Measurements from ENCODE around the gene ADAM22. TPM values are rescaled to one million over a fixed set of nuclear protein-coding genes. Genes with fewer than 3 reads are reported as not detected.
A peak's percentile ranks its signal among the peaks of the same experiment; 100 is the strongest.

Gene ADAM22
- total RNA-seq, 4 donors from 2014 or later = 3.6 to 8.6 (median 5.1) TPM

DNA sequence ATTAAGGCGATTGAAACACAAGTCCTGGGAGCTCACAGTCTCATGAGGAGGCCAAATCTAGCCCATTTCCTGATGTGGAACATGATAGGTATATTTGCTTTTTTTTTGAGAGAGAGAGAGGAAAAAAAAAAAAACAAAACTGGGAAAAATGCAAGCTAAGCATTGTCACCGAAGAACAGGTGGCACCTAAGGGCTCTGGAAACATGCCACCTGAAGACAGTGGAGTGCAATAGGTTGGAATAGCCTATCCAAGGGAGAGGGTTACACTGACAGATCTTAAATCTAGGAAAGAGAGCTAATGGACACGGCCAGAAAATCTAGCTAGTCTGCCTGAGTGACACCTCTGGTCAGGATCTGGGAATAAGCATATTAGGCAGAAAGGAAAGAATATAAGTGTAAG, 175.6 kb downstream of the ADAM22 start:
- WGBS, 2 donors = 81 to 82% methylated on average over 3 of the region's 3 CpGs

DNA sequence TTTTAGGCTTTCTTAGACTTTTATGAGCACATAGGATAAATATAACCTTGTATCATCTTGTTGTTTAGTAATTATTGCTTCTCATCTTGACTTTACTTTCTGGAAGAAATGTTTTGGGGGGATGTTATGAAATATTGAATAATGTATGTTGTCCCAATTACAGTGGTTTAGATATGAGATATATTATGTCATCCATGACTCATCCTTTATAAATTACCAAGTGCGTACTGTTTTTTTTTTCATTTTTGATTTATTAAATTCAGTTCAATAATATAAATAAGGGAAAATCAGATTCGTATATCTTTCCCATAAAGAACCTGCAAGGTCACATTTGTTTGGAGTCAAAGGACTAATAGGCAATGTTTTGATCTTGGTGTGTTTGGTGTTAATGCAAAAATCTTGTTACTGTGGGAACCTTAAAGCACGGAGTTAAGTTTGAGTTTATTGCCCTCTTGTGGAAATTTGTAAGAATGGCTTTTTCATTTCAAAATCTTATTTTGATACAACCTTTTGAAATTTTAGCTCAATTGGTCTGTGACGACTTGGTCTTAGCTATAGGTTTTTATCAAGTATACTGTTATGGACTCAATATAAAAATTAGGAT, 177.2 kb downstream of the ADAM22 start:
- H3K27me3 ChIP-seq = no peaks in the 10 kb centered on the region
- 21 to 25% methylated on average over 4 of the region's 4 CpGs for WGBS, 2 donors
- TF ChIP-seq CTCF (IDR thresholded peaks at IDR 0.05) (peak; percentile 23 to 53 (median 50)), EP300 (IDR thresholded peaks at IDR 0.05) (no peak)
- H3K36me3 ChIP-seq = no peaks in the 10 kb centered on the region
- no peak overlapping the region for H3K27ac ChIP-seq
- H3K4me1 ChIP-seq = peaks cover 0 to 3% (median 0%) of the 10 kb centered on the region in 4 donors
- no peak overlapping the region for H3K4me3 ChIP-seq
- H3K9me3 ChIP-seq = no peaks in the 10 kb centered on the region
- DNase-seq (ENCODE audit: low spot score in 2 of 2) = no peak

More for the DNA sequence above, 175.6 kb downstream of the ADAM22 start:
- no peak overlapping the region for H3K4me3 ChIP-seq
- DNase-seq (ENCODE audit: low spot score in 2 of 2) = no peak
- no peaks in the 10 kb centered on the region for H3K4me1 ChIP-seq
- no peak overlapping the region for H3K27ac ChIP-seq
- H3K36me3 ChIP-seq = no peaks in the 10 kb centered on the region
- no peaks in the 10 kb centered on the region for H3K9me3 ChIP-seq
- no peaks in the 10 kb centered on the region for H3K27me3 ChIP-seq
- TF ChIP-seq EP300 (IDR thresholded peaks at IDR 0.05) (no peak), POLR2A (IDR thresholded peaks at IDR 0.05) (no peak), CTCF (IDR thresholded peaks at IDR 0.05) (no peak)

- peaks cover 0 to 8% (median 0%) of the 10 kb centered on the region in 4 donors for H3K4me1 ChIP-seq
- H3K9me3 ChIP-seq = no peaks in the 10 kb centered on the region
- H3K27ac ChIP-seq = no peak overlapping the region
- H3K4me3 ChIP-seq = no peak overlapping the region
- DNase-seq (ENCODE audit: low spot score in 2 of 2) = no peak
- no peaks in the 10 kb centered on the region for H3K36me3 ChIP-seq
- H3K27me3 ChIP-seq = no peaks in the 10 kb centered on the region
- 31 to 40% methylated on average over 2 of the region's 2 CpGs for WGBS, 2 donors
- TF ChIP-seq EP300 (IDR thresholded peaks at IDR 0.05) (no peak), POLR2A (IDR thresholded peaks at IDR 0.05) (no peak), CTCF (IDR thresholded peaks at IDR 0.05) (no peak)
These were observed 178.0 kb downstream of the ADAM22 start for GRCh38 chr7:88111954-88112471.

DNA sequence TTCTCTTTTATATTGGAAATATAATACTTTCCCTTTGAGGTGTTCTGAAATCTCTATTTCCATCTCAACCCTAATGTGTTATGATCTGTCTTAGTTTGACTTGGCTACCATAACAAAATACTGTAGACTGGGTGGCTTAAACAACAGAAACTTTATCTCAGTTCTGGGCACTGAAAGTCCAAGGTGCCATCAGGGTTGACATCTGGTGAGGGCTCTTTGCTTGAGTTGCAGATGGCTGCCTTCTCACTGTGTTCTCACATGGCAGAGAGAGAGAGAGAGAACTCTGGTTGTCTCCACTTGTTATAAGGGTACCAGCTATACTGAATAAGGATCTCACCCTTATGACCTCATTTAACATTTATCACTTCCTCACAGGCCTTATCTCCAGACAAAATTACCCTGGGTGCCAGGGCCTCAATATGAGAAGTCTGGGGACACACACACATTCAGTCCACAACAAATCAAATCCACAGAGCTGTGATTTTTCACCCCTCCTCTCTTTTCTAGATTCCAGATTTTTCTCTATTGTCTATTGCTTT, 181.3 kb downstream of the ADAM22 start:
- Histone ChIP-seq H3K9me3 (no peaks in the 10 kb centered on the region), H3K27me3 (no peaks in the 10 kb centered on the region), H3K27ac (no peak overlapping the region), H3K4me3 (no peak overlapping the region), H3K4me1 (peaks cover 0 to 8% (median 0%) of the 10 kb centered on the region in 4 donors), H3K36me3 (no peaks in the 10 kb centered on the region)
- TF ChIP-seq POLR2A (IDR thresholded peaks at IDR 0.05) (no peak), CTCF (IDR thresholded peaks at IDR 0.05) (no peak), EP300 (IDR thresholded peaks at IDR 0.05) (no peak)
- no peak for DNase-seq (ENCODE audit: low spot score in 2 of 2)

- 71 to 72% methylated on average over 2 of the region's 2 CpGs for WGBS, 2 donors
- Histone ChIP-seq H3K27me3 (no peaks in the 10 kb centered on the region), H3K4me3 (no peak overlapping the region), H3K4me1 (peaks cover 0 to 8% (median 0%) of the 10 kb centered on the region in 4 donors), H3K27ac (no peak overlapping the region), H3K9me3 (no peaks in the 10 kb centered on the region), H3K36me3 (no peaks in the 10 kb centered on the region)
- DNase-seq (ENCODE audit: low spot score in 2 of 2) = no peak
- TF ChIP-seq CTCF (IDR thresholded peaks at IDR 0.05) = no peak
These were observed 181.8 kb downstream of the ADAM22 start for GRCh38 chr7:88115816-88116215.
